IMR-90 (cell line): ENCODE results near the gene CHMP6. TPM values are rescaled to one million over a fixed set of nuclear protein-coding genes. Genes with fewer than 3 reads are reported as not detected.

Experiments used
- ATAC-seq: fragments of 200-7000 bp; cut with Tn5 transposase; 2 replicates; pipeline ENCODE4 v1.9.1; 2020; ENCODE audit warnings: low read depth, mild to moderate bottlenecking, moderate library complexity
- BruUV-seq: library from RNA; stranded (reverse); fragments of 400-500 nt; replicated peaks from 2 replicates; lab custom pipeline; 2021; lab: Mats Ljungman, UMichigan
- CTCF ChIA-PET: fragments of 300-600 bp; formaldehyde crosslinking; extraction: SDS; loops from one replicate; lab custom pipeline; 2021; ENCODE audit warnings: antibody characterized with exemption; lab: Yijun Ruan, JAX
- POLR2A ChIA-PET: fragments of 300-600 bp; sonication (Branson Sonifier 250); formaldehyde crosslinking; loops from one replicate; lab custom pipeline; 2022; ENCODE audit warnings: antibody characterized with exemption; ENCODE audit not compliant: unreplicated experiment; lab: Charles Lee
- DNase-seq: peaks from one replicate; pipeline ENCODE4 v3.0.0; 2013
- H2AFZ ChIP-seq: replicated peaks from 2 replicates; pipeline ENCODE3; 2013; ENCODE audit warnings: low read length, mild to moderate bottlenecking; ENCODE audit not compliant: poor library complexity
- H2AK5ac ChIP-seq: 2 replicates; pipeline ENCODE4 v1.6.1; 2013; ENCODE audit warnings: low read depth, low read length, inconsistent platforms
- H2AK9ac ChIP-seq: replicated peaks from 2 replicates; pipeline ENCODE3; 2013; ENCODE audit warnings: mild to moderate bottlenecking, low read depth, low read length, moderate library complexity; ENCODE audit not compliant: poor library complexity
- H2BK120ac ChIP-seq: 2 replicates; pipeline ENCODE4 v1.6.1; 2013; ENCODE audit warnings: low read depth, low read length, inconsistent platforms
- H2BK15ac ChIP-seq: 3 replicates; pipeline ENCODE4 v1.6.1; 2013; ENCODE audit warnings: low read depth, low read length, inconsistent platforms
- H2BK20ac ChIP-seq: 2 replicates; pipeline ENCODE4 v1.6.1; 2013; ENCODE audit warnings: low read depth, mild to moderate bottlenecking, inconsistent platforms, low read length, moderate library complexity
- H2BK5ac ChIP-seq: 2 replicates; pipeline ENCODE4 v1.6.1; 2013; ENCODE audit warnings: mild to moderate bottlenecking, low read depth, low read length, inconsistent platforms; ENCODE audit not compliant: poor library complexity, severe bottlenecking
- H3K14ac ChIP-seq: replicated peaks from 2 replicates; pipeline ENCODE4 v1.6.1; 2013; ENCODE audit warnings: low read depth, low read length, inconsistent platforms
- H3K18ac ChIP-seq: 2 replicates; pipeline ENCODE4 v1.6.1; 2013; ENCODE audit warnings: low read depth, low read length, control low read depth
- H3K23ac ChIP-seq: 2 replicates; pipeline ENCODE4 v1.6.1; 2013; ENCODE audit warnings: low read depth, low read length, inconsistent platforms
- H3K27ac ChIP-seq: 2 replicates; pipeline ENCODE4 v1.5.1; 2013; ENCODE audit warnings: mild to moderate bottlenecking, control low read depth, low read length; ENCODE audit not compliant: insufficient read depth
- H3K27me3 ChIP-seq: 2 replicates; pipeline ENCODE4 v1.6.1; 2013; ENCODE audit warnings: low read length; ENCODE audit not compliant: control insufficient read depth, insufficient read depth
- H3K36me3 ChIP-seq: 2 replicates; pipeline ENCODE4 v1.6.1; 2013; ENCODE audit warnings: low read length, mixed read lengths; ENCODE audit not compliant: control insufficient read depth, insufficient read depth
- H3K4ac ChIP-seq: 2 replicates; pipeline ENCODE4 v1.6.1; 2013; ENCODE audit warnings: low read depth, low read length, inconsistent platforms
- H3K4me1 ChIP-seq: 2 replicates; pipeline ENCODE4 v1.6.1; 2013; ENCODE audit warnings: low read length, mixed read lengths; ENCODE audit not compliant: control insufficient read depth, insufficient read depth
- H3K4me2 ChIP-seq: 2 replicates; pipeline ENCODE4 v1.6.1; 2013; ENCODE audit warnings: low read depth, mild to moderate bottlenecking, control low read depth, low read length, moderate library complexity
- H3K4me3 ChIP-seq: 2 replicates; pipeline ENCODE4 v1.5.1; 2013; ENCODE audit warnings: low read depth, mild to moderate bottlenecking, control low read depth, low read length, moderate library complexity; ENCODE audit not compliant: insufficient read depth
- H3K56ac ChIP-seq: 2 replicates; pipeline ENCODE4 v1.6.1; 2013; ENCODE audit warnings: low read length, inconsistent platforms; ENCODE audit not compliant: insufficient read depth; ENCODE audit errors: extremely low read depth
- H3K79me1 ChIP-seq, 2 experiments: 2 replicates each; pipeline ENCODE4 v1.6.1; 2013; ENCODE audit warnings: low read length in 2 of 2, inconsistent platforms in 1 of 2, low read depth in 1 of 2
- H3K9ac ChIP-seq: 2 replicates; pipeline ENCODE4 v1.6.1; 2013; ENCODE audit warnings: low read depth, low read length, control low read depth
- H3K9me1 ChIP-seq: 2 replicates; pipeline ENCODE4 v1.6.1; 2013; ENCODE audit warnings: low read length, inconsistent platforms; ENCODE audit not compliant: insufficient read depth
- H3K9me3 ChIP-seq: 2 replicates; pipeline ENCODE4 v1.6.1; 2013; ENCODE audit warnings: low read length; ENCODE audit not compliant: control insufficient read depth, insufficient read depth
- H4K20me1 ChIP-seq: 2 replicates; pipeline ENCODE4 v1.6.1; 2013; ENCODE audit warnings: low read length, inconsistent platforms; ENCODE audit not compliant: insufficient read depth
- H4K5ac ChIP-seq: 2 replicates; pipeline ENCODE4 v1.6.1; 2013; ENCODE audit warnings: mild to moderate bottlenecking, low read depth, low read length, control low read depth
- H4K8ac ChIP-seq, 2 experiments: 2 replicates each; pipeline ENCODE4 v1.6.1; 2013; ENCODE audit warnings: low read depth in 2 of 2, low read length in 2 of 2, control low read depth in 1 of 2, inconsistent platforms in 1 of 2
- H4K91ac ChIP-seq: 2 replicates; pipeline ENCODE4 v1.6.1; 2013; ENCODE audit warnings: low read depth, low read length, inconsistent platforms; ENCODE audit not compliant: insufficient read depth
- CEBPB ChIP-seq: IDR thresholded peaks from 2 replicates; pipeline ENCODE4 v1.6.1; 2012; ENCODE audit warnings: low read depth, low read length, improper control_type of control experiment
- MAFK ChIP-seq: IDR thresholded peaks from 2 replicates; pipeline ENCODE4 v1.6.1; 2012; ENCODE audit warnings: low read depth, low read length, improper control_type of control experiment
- MXI1 ChIP-seq: IDR thresholded peaks from 2 replicates; pipeline ENCODE4 v1.6.1; 2012; ENCODE audit warnings: low read depth, mild to moderate bottlenecking, low read length, moderate library complexity, borderline replicate concordance
- NFE2L2 ChIP-seq: fragments of 150-350 bp; IDR thresholded peaks from 2 replicates; pipeline ENCODE4 v1.6.1; 2016; ENCODE audit warnings: low read depth, mild to moderate bottlenecking, low read length
- SMC3 ChIP-seq: fragments of 150-350 bp; IDR thresholded peaks from 2 replicates; pipeline ENCODE4 v1.6.1; 2016; ENCODE audit warnings: low read depth, mild to moderate bottlenecking, antibody characterized with exemption, low read length, moderate library complexity
- WGBS, 2 experiments: methylation state at CpG; one replicate each; pipeline versions ENCODE4 v1.1.5 to v1.1.7; 2013; ENCODE audit warnings: missing lambda C conversion rate in 2 of 2; ENCODE audit not compliant: insufficient read length in 1 of 2; ENCODE audit errors: extremely low coverage in 2 of 2; 5-methylcytosine and 5-hydroxymethylcytosine counted together
- dilution Hi-C: fragments of 300-500 bp; cut with HindIII; formaldehyde crosslinking; loops from one replicate; pipeline ENCODE4 v1.14.3; 2018; ENCODE audit warnings: low sequenced_read_pairs; ENCODE audit not compliant: unreplicated experiment
- in situ Hi-C: fragments of 300-500 bp; cut with MboI; formaldehyde crosslinking; loops from 3 replicates; pipeline ENCODE4 v1.14.3; 2019; ENCODE audit warnings: low sequenced_read_pairs, inconsistent platforms, mixed read lengths
- intact Hi-C: fragments of 100-400 bp; cut with micrococcal nuclease; formaldehyde crosslinking; loops from 2 replicates; pipeline ENCODE4 v1.10.0; 2022
- polyA plus RNA-seq, 3 experiments: library from polyadenylated mRNA; depleted of rRNA; stranded (reverse); fragments of >200 nt; gene quantifications; 2 replicates each; pipeline ENCODE4 v1.2.3, GENCODE V29; 2012; ENCODE audit warnings: low replicate concordance in 1 of 3
- total RNA-seq: library from RNA; depleted of rRNA; stranded (reverse); fragments of >200 nt; gene quantifications from 2 replicates; pipeline ENCODE4 v1.2.3, GENCODE V29; 2012
- TF ChIP-seq, protein P1 (sequence below): fragments of 150-350 bp; IDR thresholded peaks from 2 replicates; pipeline ENCODE4 v1.6.1; 2017; ENCODE audit warnings: mild to moderate bottlenecking, antibody characterized with exemption, low read length, low read depth

CHMP6 gene
- total and polyA plus RNA-seq, 2 of the 4 experiments (the other 2 are of a cell fraction): 5.0 to 40.3 TPM

GRCh38 chr17:80950466-80951120 is 41.0 kb upstream of the CHMP6 start:
- POLR2A ChIA-PET: no interaction called here
- Histone ChIP-seq H2BK120ac (no peak overlapping the region), H2AK9ac (peak overlapping the region; percentile 42), H2AK5ac (no peak overlapping the region), H2AFZ (no peak overlapping the region), H3K36me3 (peaks cover 34% of the 10 kb centered on the region), H3K4ac (no peak overlapping the region), H2BK15ac (no peak overlapping the region), H3K27me3 (no peaks in the 10 kb centered on the region), H3K79me1 (no peaks in the 10 kb centered on the region), H3K9me3 (no peaks in the 10 kb centered on the region), H3K18ac (no peak overlapping the region), H3K9me1 (0 out of 2 replicates have a peak, but pooled peaks cover under 1% of the 10 kb centered on the region), H4K8ac (no peak overlapping the region), H3K56ac (no peak overlapping the region), H3K4me2 (no peak overlapping the region), H4K91ac (no peak overlapping the region), H3K4me1 (no peaks in the 10 kb centered on the region), H3K4me3 (no peak overlapping the region), H3K23ac (no peak overlapping the region), H2BK20ac (no peak overlapping the region), H3K27ac (no peak overlapping the region), H2BK5ac (no peak overlapping the region), H4K5ac (no peak overlapping the region), H3K9ac (no peak overlapping the region), H4K20me1 (no peaks in the 10 kb centered on the region), H3K14ac (no peak overlapping the region)
- ATAC-seq (no peak), DNase-seq (no peak)
- intact Hi-C loops: no loop called here
- CTCF ChIA-PET: no interaction called here
- BruUV-seq: no TSS peak
- WGBS, 2 experiments: 94% methylated on average over 9 of the region's 17 CpGs; no CpG with 5 or more reads in 1 of the 2 experiments
- dilution Hi-C loops: no loop called here
- no peak for TF ChIP-seq NFE2L2
- no peak for TF ChIP-seq CEBPB
- TF ChIP-seq, protein P1, sequence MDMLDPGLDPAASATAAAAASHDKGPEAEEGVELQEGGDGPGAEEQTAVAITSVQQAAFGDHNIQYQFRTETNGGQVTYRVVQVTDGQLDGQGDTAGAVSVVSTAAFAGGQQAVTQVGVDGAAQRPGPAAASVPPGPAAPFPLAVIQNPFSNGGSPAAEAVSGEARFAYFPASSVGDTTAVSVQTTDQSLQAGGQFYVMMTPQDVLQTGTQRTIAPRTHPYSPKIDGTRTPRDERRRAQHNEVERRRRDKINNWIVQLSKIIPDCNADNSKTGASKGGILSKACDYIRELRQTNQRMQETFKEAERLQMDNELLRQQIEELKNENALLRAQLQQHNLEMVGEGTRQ: no peak
- no peak for TF ChIP-seq SMC3
- TF ChIP-seq MAFK: no peak
- no peak for TF ChIP-seq MXI1
- in situ Hi-C loops: no loop called here
